ENCODE measurements around the gene IL22RA1.

Gene IL22RA1

DNA sequence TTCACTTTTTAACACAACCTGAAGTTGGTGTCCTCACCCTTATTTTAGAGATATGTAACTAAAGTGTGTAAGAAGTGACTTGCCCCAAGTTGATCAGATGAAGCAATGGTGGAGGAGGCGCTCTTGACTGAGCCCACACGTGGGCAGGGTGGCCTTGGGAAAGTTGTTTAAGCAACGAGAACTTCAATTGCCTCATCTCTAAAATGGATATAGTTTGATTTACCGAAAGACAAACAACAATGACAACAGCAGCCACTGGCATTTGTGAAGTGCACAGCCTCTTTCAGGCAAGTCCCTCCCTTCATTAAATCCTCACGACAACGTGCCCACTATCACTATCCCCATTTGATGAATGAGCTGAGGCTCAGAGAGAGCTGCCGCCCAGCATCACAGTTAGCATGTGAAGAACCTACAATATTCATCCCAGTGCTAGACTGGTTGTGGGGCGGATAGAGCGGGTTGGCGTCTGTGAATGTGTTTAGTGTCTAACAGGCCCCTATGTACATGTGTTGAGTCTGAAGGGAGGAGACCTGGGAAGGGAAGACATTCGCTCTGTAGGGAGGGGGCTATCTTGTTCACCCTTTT is 3.0 kb downstream of the IL22RA1 start:
- no peak overlapping the region for H3K4me3 ChIP-seq (ENCODE audit: low read depth, low read length)
- no peak for DNase-seq (ENCODE audit: low read depth)
- in situ Hi-C loops (cut with HindIII; ENCODE audit: low sequenced_read_pairs), result loop anchor here (5.0 kb wide), 1 partner anchor 53 kb away; no protein-coding TSS in a partner anchor
- TF ChIP-seq, protein P1, sequence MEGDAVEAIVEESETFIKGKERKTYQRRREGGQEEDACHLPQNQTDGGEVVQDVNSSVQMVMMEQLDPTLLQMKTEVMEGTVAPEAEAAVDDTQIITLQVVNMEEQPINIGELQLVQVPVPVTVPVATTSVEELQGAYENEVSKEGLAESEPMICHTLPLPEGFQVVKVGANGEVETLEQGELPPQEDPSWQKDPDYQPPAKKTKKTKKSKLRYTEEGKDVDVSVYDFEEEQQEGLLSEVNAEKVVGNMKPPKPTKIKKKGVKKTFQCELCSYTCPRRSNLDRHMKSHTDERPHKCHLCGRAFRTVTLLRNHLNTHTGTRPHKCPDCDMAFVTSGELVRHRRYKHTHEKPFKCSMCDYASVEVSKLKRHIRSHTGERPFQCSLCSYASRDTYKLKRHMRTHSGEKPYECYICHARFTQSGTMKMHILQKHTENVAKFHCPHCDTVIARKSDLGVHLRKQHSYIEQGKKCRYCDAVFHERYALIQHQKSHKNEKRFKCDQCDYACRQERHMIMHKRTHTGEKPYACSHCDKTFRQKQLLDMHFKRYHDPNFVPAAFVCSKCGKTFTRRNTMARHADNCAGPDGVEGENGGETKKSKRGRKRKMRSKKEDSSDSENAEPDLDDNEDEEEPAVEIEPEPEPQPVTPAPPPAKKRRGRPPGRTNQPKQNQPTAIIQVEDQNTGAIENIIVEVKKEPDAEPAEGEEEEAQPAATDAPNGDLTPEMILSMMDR (IDR thresholded peaks at IDR 0.05; ENCODE audit: low read depth, low read length, missing control alignments), result no peak

DNA sequence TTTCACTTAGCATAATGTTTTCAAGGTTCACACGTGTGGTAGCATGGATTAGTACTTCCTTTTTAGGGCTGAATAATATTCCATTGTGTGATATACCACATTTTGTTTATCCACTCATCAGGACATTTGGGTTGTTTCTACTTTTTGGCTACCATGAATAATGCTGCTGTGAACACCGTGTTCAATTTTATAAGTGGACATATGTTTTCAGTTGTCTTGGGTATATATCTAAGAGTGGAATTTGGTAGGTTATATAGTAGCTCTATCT is 3.8 kb downstream of the IL22RA1 start:
- TF ChIP-seq, protein P1 (IDR thresholded peaks at IDR 0.05; ENCODE audit: low read depth, low read length, missing control alignments), result no peak
- no peak overlapping the region for H3K4me3 ChIP-seq (ENCODE audit: low read depth, low read length)
- DNase-seq (ENCODE audit: low read depth), result no peak
- in situ Hi-C loops (cut with HindIII; ENCODE audit: low sequenced_read_pairs), result loop anchor here (5.0 kb wide), 1 partner anchor 52 kb away; no protein-coding TSS in a partner anchor

DNA sequence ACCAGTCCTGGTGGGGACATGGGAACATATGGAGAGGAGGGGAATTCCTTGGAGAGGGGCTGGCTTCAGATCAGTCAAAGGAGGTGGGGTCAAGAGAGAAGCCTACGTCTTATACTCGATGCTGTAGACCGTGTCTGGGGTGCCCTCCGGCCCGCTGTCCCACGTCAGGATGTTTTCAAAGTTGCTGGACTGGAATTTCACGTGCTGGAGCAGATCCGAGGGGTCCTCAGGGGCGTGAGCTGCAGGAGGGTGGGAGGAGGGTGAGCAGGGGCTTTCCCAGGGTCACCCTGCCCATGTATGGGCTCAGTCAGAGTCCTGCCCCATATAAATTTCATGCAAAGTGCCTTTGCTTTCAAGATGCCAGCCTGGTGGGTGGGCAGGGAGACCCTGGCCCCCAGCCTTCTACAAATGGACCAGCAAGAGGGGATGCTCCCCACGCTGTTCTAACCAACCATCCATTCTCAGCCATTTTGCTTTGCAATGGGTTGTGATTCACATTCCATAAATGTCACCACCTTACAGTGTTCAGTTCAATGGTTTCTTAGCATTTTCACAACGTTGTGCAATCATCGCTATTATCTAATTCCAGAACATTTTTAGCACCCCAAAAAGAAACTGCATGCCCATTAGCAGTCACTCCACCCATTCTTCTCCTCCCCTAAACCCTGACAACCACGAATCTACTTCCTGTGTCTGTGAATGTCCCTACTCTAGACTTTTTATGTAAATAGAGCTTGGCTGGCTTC is 4.3 kb downstream of the IL22RA1 start:
- in situ Hi-C loops (cut with HindIII; ENCODE audit: low sequenced_read_pairs), result loop anchor here (5.0 kb wide), 1 partner anchor 51 kb away; no protein-coding TSS in a partner anchor
- TF ChIP-seq, protein P1 (IDR thresholded peaks at IDR 0.05; ENCODE audit: low read depth, low read length, missing control alignments), result no peak
- H3K4me3 ChIP-seq (ENCODE audit: low read depth, low read length), result no peak overlapping the region
- DNase-seq (ENCODE audit: low read depth), result no peak

DNA sequence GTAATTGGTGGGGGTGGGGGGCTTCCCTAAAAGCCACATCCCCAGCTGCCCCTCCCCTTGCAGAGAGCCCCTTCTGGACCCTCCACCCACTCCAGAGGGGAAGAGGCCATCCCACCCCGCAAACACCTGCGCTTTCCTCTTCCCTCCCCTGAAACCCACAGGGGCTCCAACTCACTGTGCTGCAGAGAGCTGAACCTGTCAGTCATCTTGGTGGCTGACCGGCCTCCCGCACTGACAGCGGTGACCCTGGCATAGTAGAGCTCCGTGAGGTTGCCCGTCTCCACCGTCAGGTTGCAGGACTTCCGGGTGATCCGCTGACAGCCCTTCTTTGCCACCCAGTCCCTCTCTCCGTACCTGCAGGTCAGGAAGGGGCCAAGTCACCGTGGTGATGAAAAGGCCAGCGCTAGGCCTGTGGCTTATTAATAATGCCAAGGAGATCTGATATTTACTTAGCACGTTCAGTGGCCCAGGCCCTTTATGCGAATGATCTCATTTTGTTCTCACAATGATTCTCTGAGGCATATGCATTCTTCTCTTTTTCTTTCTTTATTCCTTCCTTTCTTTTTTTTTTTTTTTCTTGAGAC is 5.9 kb downstream of the IL22RA1 start:
- TF ChIP-seq, protein P1 (IDR thresholded peaks at IDR 0.05; ENCODE audit: low read depth, low read length, missing control alignments), result no peak
- in situ Hi-C loops (cut with HindIII; ENCODE audit: low sequenced_read_pairs), result loop anchor here (5.0 kb wide), 1 partner anchor 50 kb away; no protein-coding TSS in a partner anchor
- H3K4me3 ChIP-seq (ENCODE audit: low read depth, low read length), result no peak overlapping the region
- no peak for DNase-seq (ENCODE audit: low read depth)

DNA sequence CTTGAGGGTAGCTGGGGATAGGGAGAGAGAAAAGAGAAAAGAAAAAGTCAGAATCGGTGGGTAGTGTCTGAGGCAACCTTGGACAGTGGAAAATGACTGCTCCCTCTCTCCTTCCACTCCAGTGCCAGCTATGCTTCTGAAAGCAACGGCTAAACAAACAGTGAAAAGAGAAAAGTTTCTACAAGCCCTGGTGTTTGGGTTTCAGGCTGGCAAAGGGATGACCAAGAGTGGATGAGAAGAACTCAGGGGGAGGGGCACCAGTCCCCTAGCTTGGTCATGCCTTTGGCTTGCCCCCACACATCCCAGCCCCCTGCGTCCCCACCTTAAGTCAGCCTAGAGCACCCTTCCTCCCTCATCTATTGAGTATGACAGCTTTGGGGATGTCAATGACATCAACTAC is 8.6 kb downstream of the IL22RA1 start:
- in situ Hi-C loops (cut with HindIII; ENCODE audit: low sequenced_read_pairs), result no loop called here
- TF ChIP-seq, protein P1 (IDR thresholded peaks at IDR 0.05; ENCODE audit: low read depth, low read length, missing control alignments), result no peak
- DNase-seq (ENCODE audit: low read depth), result no peak
- H3K4me3 ChIP-seq (ENCODE audit: low read depth, low read length), result no peak overlapping the region

DNA sequence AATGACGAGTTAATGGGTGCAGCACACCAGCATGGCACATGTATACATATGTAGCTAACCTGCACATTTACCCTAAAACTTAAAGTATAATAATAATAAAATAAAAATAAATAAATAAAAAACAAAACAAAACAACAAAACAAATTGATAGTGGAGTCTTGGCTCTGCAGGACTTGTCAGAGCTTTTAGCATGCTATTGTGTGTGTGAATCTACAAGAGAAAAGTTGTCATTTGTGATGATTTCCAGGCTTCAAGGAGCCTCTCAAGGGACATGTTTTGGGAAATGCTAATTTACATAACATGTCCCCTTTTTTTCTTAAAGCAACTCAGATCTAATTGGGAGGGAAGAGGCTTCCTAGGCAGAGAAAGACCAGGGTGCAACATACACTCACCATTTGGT is 9.1 kb downstream of the IL22RA1 start:
- no peak overlapping the region for H3K4me3 ChIP-seq (ENCODE audit: low read depth, low read length)
- in situ Hi-C loops (cut with HindIII; ENCODE audit: low sequenced_read_pairs), result no loop called here
- TF ChIP-seq, protein P1 (IDR thresholded peaks at IDR 0.05; ENCODE audit: low read depth, low read length, missing control alignments), result no peak
- no peak for DNase-seq (ENCODE audit: low read depth)

Data from astrocyte of the cerebellum (primary cell).